HL-60 (cell line): ENCODE results near the gene ATPAF1.
"Not testable (repeated sequence)": the region's sequence is repeated elsewhere in the genome, so short reads cannot be mapped to it uniquely, and the experiment has no call there.

Experiments
- DNase-seq, 2 experiments: peaks; one replicate each; pipeline ENCODE4 v3.0.0-alpha.2; 2010 to 2020; ENCODE audit warnings: low read depth in 1 of 2, low spot score in 1 of 2
- H3K27ac ChIP-seq: fragments of 250-450 bp; sonication (Bioruptor Pico); replicated peaks from 2 replicates; pipeline ENCODE4 v1.5.1; 2020; ENCODE audit warnings: mild to moderate bottlenecking, moderate library complexity
- H3K27me3 ChIP-seq: fragments of 250-450 bp; sonication (Bioruptor Pico); 2 replicates; pipeline ENCODE4 v1.5.1; 2021; ENCODE audit warnings: mild to moderate bottlenecking, moderate library complexity; ENCODE audit not compliant: insufficient read depth, poor library complexity, severe bottlenecking
- H3K4me3 ChIP-seq: replicated peaks from 2 replicates; pipeline ENCODE4 v1.5.1; 2011; ENCODE audit warnings: mild to moderate bottlenecking, control low read depth, low read length; ENCODE audit not compliant: insufficient read depth
- GABPA ChIP-seq: IDR thresholded peaks from 2 replicates; pipeline ENCODE4 v1.6.1; 2012; ENCODE audit warnings: low read depth
- POLR2AphosphoS5 ChIP-seq: IDR thresholded peaks from 2 replicates; pipeline ENCODE4 v1.6.1; 2012; ENCODE audit warnings: low read depth
- SPI1 ChIP-seq: IDR thresholded peaks from 2 replicates; pipeline ENCODE4 v1.6.1; 2012; ENCODE audit warnings: low read depth, mild to moderate bottlenecking, borderline replicate concordance
- TF ChIP-seq, protein P1 (sequence below): IDR thresholded peaks from 2 replicates; pipeline ENCODE4 v1.6.1; 2012; ENCODE audit warnings: low read depth; ENCODE audit not compliant: insufficient replicate concordance
- TF ChIP-seq, protein P2 (sequence below): IDR thresholded peaks from one replicate; pipeline ENCODE4 v1.5.1; 2011; ENCODE audit warnings: low read length, control low read depth, inconsistent platforms; ENCODE audit not compliant: insufficient read depth

Gene ATPAF1

DNA sequence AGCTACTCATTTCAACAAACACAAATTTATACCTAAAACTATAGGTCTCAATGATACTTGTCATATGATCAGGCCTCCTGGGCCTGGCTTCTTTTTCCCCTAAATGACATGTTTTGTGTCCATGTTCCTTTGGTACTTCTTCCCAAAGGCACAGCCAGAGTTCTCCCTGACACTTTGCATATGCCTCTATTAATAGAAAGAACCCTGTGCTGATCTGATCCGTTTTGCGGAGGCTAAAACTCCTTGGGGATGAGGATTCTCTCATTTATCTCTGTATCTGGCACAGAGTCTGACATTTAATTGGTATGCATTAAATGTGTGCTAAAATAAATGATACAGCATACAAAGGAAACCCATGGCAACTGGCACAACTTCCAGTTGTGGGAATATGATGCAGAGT is 11.5 kb downstream of the ATPAF1 start:
- Histone ChIP-seq H3K4me3 (no peak overlapping the region), H3K27me3 (no peaks in the 10 kb centered on the region), H3K27ac (no peak overlapping the region)
- TF ChIP-seq, protein P1, sequence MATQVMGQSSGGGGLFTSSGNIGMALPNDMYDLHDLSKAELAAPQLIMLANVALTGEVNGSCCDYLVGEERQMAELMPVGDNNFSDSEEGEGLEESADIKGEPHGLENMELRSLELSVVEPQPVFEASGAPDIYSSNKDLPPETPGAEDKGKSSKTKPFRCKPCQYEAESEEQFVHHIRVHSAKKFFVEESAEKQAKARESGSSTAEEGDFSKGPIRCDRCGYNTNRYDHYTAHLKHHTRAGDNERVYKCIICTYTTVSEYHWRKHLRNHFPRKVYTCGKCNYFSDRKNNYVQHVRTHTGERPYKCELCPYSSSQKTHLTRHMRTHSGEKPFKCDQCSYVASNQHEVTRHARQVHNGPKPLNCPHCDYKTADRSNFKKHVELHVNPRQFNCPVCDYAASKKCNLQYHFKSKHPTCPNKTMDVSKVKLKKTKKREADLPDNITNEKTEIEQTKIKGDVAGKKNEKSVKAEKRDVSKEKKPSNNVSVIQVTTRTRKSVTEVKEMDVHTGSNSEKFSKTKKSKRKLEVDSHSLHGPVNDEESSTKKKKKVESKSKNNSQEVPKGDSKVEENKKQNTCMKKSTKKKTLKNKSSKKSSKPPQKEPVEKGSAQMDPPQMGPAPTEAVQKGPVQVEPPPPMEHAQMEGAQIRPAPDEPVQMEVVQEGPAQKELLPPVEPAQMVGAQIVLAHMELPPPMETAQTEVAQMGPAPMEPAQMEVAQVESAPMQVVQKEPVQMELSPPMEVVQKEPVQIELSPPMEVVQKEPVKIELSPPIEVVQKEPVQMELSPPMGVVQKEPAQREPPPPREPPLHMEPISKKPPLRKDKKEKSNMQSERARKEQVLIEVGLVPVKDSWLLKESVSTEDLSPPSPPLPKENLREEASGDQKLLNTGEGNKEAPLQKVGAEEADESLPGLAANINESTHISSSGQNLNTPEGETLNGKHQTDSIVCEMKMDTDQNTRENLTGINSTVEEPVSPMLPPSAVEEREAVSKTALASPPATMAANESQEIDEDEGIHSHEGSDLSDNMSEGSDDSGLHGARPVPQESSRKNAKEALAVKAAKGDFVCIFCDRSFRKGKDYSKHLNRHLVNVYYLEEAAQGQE, result no peak
- TF ChIP-seq SPI1, result no peak
- TF ChIP-seq, protein P2, sequence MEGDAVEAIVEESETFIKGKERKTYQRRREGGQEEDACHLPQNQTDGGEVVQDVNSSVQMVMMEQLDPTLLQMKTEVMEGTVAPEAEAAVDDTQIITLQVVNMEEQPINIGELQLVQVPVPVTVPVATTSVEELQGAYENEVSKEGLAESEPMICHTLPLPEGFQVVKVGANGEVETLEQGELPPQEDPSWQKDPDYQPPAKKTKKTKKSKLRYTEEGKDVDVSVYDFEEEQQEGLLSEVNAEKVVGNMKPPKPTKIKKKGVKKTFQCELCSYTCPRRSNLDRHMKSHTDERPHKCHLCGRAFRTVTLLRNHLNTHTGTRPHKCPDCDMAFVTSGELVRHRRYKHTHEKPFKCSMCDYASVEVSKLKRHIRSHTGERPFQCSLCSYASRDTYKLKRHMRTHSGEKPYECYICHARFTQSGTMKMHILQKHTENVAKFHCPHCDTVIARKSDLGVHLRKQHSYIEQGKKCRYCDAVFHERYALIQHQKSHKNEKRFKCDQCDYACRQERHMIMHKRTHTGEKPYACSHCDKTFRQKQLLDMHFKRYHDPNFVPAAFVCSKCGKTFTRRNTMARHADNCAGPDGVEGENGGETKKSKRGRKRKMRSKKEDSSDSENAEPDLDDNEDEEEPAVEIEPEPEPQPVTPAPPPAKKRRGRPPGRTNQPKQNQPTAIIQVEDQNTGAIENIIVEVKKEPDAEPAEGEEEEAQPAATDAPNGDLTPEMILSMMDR, result no peak
- TF ChIP-seq POLR2AphosphoS5, result no peak
- no peak for TF ChIP-seq GABPA
- DNase-seq, result no peak

DNA sequence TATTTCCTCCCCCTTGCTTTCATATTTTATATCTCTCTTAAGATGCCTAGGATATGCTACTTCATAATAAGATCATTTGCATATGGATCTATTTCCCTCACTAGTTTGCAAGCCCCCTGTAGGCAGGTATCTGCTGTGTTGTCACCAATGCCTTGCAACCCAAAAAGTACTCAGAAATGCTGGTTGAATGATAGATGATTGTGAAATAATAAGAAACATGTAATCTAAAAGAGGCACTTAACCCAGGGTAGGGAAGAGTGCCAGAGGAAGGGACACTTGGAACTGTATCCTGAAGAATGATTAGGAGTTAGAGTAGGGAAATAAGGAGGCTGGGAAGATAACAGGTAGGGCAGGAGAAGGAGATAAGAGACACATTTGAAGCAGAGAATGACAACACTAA is 12.3 kb downstream of the ATPAF1 start:
- H3K4me3 ChIP-seq, result no peak overlapping the region
- no peaks in the 10 kb centered on the region for H3K27me3 ChIP-seq
- no peak overlapping the region for H3K27ac ChIP-seq
- no peak for DNase-seq
- TF ChIP-seq, protein P1, result no peak
- TF ChIP-seq SPI1, result no peak
- TF ChIP-seq POLR2AphosphoS5, result no peak
- TF ChIP-seq, protein P2, result no peak
- TF ChIP-seq GABPA, result no peak

DNA sequence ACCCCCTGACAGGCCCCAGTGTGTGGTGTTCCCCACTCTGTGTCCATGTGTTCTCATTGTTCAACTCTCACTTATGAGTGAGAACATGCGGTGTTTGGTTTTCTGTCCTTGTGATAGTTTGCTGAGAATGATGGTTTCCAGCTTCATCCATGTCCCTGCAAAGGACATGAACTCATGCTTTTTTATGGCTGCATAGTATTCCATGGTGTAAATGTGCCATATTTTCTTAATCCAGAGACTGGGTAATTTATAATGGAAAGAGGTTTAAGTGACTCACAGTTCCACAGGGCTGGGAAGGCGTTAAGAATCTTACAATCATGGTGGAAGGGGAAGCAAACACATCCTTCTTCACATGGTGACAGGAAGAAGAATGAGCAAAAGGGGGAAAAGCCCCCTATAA is 13.5 kb downstream of the ATPAF1 start:
- not testable (repeated sequence) for H3K4me3 ChIP-seq, H3K27me3 ChIP-seq, DNase-seq, H3K27ac ChIP-seq

DNA sequence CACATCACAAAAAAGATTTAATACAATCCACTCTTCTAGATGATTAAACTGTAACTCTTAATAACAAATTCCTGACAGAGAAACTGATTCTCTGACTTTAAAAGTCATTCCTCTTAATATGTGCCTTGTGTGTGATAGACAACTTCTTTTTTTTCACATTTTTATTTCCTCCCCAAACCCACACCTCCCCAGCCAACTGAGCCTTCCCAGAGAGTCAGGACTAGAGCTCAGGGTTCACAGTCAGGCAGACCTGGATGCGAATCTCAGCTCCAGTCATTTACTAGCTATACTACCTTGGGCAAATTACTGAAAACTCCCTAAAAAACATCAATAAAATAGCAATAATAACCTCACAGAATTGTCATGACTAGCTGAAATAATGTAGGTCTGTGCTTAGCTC is 14.2 kb downstream of the ATPAF1 start:
- TF ChIP-seq POLR2AphosphoS5 (no peak), SPI1 (no peak)
- TF ChIP-seq, protein P1, result no peak
- no peak overlapping the region for H3K4me3 ChIP-seq
- H3K27me3 ChIP-seq, result no peaks in the 10 kb centered on the region
- no peak for DNase-seq
- H3K27ac ChIP-seq, result no peak overlapping the region
